ENCODE measurements around the gene SBNO1.
"Not testable (repeated sequence)": the region's sequence is repeated elsewhere in the genome, so short reads cannot be mapped to it uniquely, and the experiment has no call there.

Gene SBNO1

GRCh38 chr12:123248996-123249741 is 115.5 kb downstream of the SBNO1 start:
- DNase-seq (ENCODE audit: low spot score) = not testable (repeated sequence)

- DNase-seq (ENCODE audit: low spot score) = not testable (repeated sequence)
Observed at GRCh38 chr12:123248129-123248528, 116.5 kb downstream of the SBNO1 start.

- no peak for DNase-seq (ENCODE audit: low spot score)
Observed at GRCh38 chr12:123245678-123246077, 119.0 kb downstream of the SBNO1 start.

- no peak for DNase-seq (ENCODE audit: low spot score)
Observed at GRCh38 chr12:123243671-123244262, 120.9 kb downstream of the SBNO1 start.

GRCh38 chr12:123242116-123242904 is 122.3 kb downstream of the SBNO1 start:
- DNase-seq (ENCODE audit: low spot score) = no peak
